WTC11 (cell line): Measurements from ENCODE around the gene NOBOX.

ENCODE experiments used
- CREB1 ChIP-seq: sonication (generic); formaldehyde crosslinking; IDR thresholded peaks from 2 replicates; pipeline ENCODE4 v1.8.0; 2023; ENCODE audit warnings: mild to moderate bottlenecking, missing genetic modification reagents
- ESRRA ChIP-seq: sonication (generic); formaldehyde crosslinking; IDR thresholded peaks from 2 replicates; pipeline ENCODE4 v1.8.1; 2022; ENCODE audit warnings: mild to moderate bottlenecking, missing genetic modification reagents, borderline replicate concordance
- ETV6 ChIP-seq: sonication (generic); formaldehyde crosslinking; IDR thresholded peaks from 2 replicates; pipeline ENCODE4 v1.8.1; 2022; ENCODE audit warnings: mild to moderate bottlenecking, missing genetic modification reagents
- FOXJ3 ChIP-seq: sonication (generic); formaldehyde crosslinking; IDR thresholded peaks from 2 replicates; pipeline ENCODE4 v1.9.0; 2021; ENCODE audit warnings: missing genetic modification reagents, mild to moderate bottlenecking, borderline replicate concordance
- NR1H2 ChIP-seq: sonication (generic); formaldehyde crosslinking; IDR thresholded peaks from 2 replicates; pipeline ENCODE4 v1.9.0; 2021; ENCODE audit warnings: mild to moderate bottlenecking, moderate library complexity, missing genetic modification reagents
- NR2C2 ChIP-seq: sonication (generic); formaldehyde crosslinking; IDR thresholded peaks from 2 replicates; pipeline ENCODE4 v1.8.0; 2022; ENCODE audit warnings: mild to moderate bottlenecking, missing genetic modification reagents
- NR3C1 ChIP-seq: sonication (generic); formaldehyde crosslinking; conservative IDR thresholded peaks from 2 replicates; pipeline ENCODE4 v1.8.1; 2023; ENCODE audit warnings: low read depth, mild to moderate bottlenecking, missing genetic modification reagents
- RELA ChIP-seq: sonication (generic); formaldehyde crosslinking; IDR thresholded peaks from 2 replicates; pipeline ENCODE4 v1.8.1; 2022; ENCODE audit warnings: missing genetic modification reagents, mild to moderate bottlenecking, borderline replicate concordance
- TEAD4 ChIP-seq: sonication (generic); formaldehyde crosslinking; IDR thresholded peaks from 2 replicates; pipeline ENCODE4 v1.8.0; 2022; ENCODE audit warnings: mild to moderate bottlenecking, missing genetic modification reagents
- TF ChIP-seq, protein P1 (sequence below): sonication (generic); formaldehyde crosslinking; IDR thresholded peaks from 2 replicates; pipeline ENCODE4 v1.8.0; 2022; ENCODE audit warnings: mild to moderate bottlenecking, missing genetic modification reagents
- TF ChIP-seq, protein P2 (sequence below): fragments of 200-600 bp; IDR thresholded peaks from 2 replicates; pipeline ENCODE4 v1.8.0; 2022; ENCODE audit warnings: antibody characterized with exemption
- TF ChIP-seq, protein P3 (sequence below): fragments of 250-450 bp; sonication (Bioruptor Pico); IDR thresholded peaks from 2 replicates; pipeline ENCODE4 v2.1.2; 2022; ENCODE audit warnings: mild to moderate bottlenecking, moderate library complexity

DNA sequence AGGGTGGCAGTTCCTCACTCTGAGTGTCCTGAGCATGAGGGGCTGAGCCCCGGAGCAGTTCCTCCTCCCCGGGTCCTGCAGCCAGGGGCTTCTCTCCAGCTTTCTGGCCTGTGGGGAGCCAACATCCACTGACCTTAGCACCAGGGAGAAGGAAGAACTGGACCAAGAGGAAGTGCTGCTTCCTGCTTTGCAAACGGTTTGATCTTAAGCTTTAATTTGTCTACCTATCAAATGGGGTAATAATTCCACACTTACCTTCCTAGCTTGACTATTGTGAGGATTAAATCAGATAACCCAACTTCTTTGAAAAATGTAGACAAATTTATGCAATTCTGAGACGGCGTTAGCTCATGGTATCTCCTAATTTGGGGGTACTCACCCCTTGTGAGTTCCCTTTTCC is 2.0 kb downstream of the NOBOX start:
- TF ChIP-seq NR3C1 (CRISPR knock-in tag) (no peak), TEAD4 (no peak), RELA (no peak), NR2C2 (no peak), ETV6 (CRISPR knock-in tag) (no peak), ESRRA (no peak), NR1H2 (CRISPR knock-in tag) (no peak), CREB1 (no peak), FOXJ3 (CRISPR knock-in tag) (no peak)
- TF ChIP-seq, protein P1, sequence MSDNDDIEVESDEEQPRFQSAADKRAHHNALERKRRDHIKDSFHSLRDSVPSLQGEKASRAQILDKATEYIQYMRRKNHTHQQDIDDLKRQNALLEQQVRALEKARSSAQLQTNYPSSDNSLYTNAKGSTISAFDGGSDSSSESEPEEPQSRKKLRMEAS (CRISPR knock-in tag) = no peak
- TF ChIP-seq, protein P2, sequence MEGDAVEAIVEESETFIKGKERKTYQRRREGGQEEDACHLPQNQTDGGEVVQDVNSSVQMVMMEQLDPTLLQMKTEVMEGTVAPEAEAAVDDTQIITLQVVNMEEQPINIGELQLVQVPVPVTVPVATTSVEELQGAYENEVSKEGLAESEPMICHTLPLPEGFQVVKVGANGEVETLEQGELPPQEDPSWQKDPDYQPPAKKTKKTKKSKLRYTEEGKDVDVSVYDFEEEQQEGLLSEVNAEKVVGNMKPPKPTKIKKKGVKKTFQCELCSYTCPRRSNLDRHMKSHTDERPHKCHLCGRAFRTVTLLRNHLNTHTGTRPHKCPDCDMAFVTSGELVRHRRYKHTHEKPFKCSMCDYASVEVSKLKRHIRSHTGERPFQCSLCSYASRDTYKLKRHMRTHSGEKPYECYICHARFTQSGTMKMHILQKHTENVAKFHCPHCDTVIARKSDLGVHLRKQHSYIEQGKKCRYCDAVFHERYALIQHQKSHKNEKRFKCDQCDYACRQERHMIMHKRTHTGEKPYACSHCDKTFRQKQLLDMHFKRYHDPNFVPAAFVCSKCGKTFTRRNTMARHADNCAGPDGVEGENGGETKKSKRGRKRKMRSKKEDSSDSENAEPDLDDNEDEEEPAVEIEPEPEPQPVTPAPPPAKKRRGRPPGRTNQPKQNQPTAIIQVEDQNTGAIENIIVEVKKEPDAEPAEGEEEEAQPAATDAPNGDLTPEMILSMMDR = no peak
- TF ChIP-seq, protein P3, sequence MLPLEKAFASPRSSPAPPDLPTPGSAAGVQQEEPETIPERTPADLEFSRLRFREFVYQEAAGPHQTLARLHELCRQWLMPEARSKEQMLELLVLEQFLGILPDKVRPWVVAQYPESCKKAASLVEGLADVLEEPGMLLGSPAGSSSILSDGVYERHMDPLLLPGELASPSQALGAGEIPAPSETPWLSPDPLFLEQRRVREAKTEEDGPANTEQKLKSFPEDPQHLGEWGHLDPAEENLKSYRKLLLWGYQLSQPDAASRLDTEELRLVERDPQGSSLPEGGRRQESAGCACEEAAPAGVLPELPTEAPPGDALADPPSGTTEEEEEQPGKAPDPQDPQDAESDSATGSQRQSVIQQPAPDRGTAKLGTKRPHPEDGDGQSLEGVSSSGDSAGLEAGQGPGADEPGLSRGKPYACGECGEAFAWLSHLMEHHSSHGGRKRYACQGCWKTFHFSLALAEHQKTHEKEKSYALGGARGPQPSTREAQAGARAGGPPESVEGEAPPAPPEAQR (CRISPR knock-in tag) = no peak
